ENCODE data around the gene MAX.

GRCh38 chr14:65079201-65079600 is 23.1 kb downstream of the MAX start:
- TF ChIP-seq EZH2 (IDR thresholded peaks at IDR 0.05; ENCODE audit: insufficient read depth, poor library complexity, severe bottlenecking) (no peak), EZH2phosphoT487 (IDR thresholded peaks at IDR 0.05; ENCODE audit: insufficient read depth, low read depth) (no peak)
